Fibroblast of lung (primary cell): ENCODE results near the gene ANKRD28. TPM values are rescaled to one million over a fixed set of nuclear protein-coding genes. Genes with fewer than 3 reads are reported as not detected.

ENCODE experiments used
- DNase-seq, 2 donors: peaks; one replicate each; pipeline versions ENCODE4 v3.0.0 to v3.0.0-alpha.2; 2010; ENCODE audit warnings: low read depth in 2 of 2
- H2AFZ ChIP-seq: 2 replicates; pipeline ENCODE4 v1.5.1; 2012; ENCODE audit warnings: low read length, control low read depth, inconsistent platforms
- H3K27ac ChIP-seq: 2 replicates; pipeline ENCODE4 v1.5.1; 2011; ENCODE audit warnings: low read length, control low read depth; ENCODE audit not compliant: insufficient read depth
- H3K27me3 ChIP-seq: 2 replicates; pipeline ENCODE4 v1.5.1; 2011; ENCODE audit warnings: mild to moderate bottlenecking, low read length; ENCODE audit not compliant: control insufficient read depth, insufficient read depth
- H3K36me3 ChIP-seq: 2 replicates; pipeline ENCODE4 v1.5.1; 2011; ENCODE audit warnings: low read length; ENCODE audit not compliant: control insufficient read depth, insufficient read depth
- H3K4me1 ChIP-seq: 2 replicates; pipeline ENCODE4 v1.5.1; 2011; ENCODE audit warnings: low read length; ENCODE audit not compliant: control insufficient read depth, insufficient read depth; ENCODE audit errors: extremely low read depth
- H3K4me2 ChIP-seq: 2 replicates; pipeline ENCODE4 v1.5.1; 2011; ENCODE audit warnings: low read length, control low read depth; ENCODE audit not compliant: insufficient read depth; ENCODE audit errors: extremely low read depth
- H3K4me3 ChIP-seq, 4 experiments: fragments of 200-600 bp in 1 of 4; sonication (generic) in 1 of 4; replicated peaks in 1 of 4; 2 replicates each; pipeline ENCODE4 v1.5.1; 2011 to 2016; ENCODE audit warnings: low read length in 4 of 4, low read depth in 3 of 4, mild to moderate bottlenecking in 3 of 4, control low read depth in 2 of 4, inconsistent platforms in 1 of 4, mixed read lengths in 1 of 4; ENCODE audit not compliant: insufficient read depth in 1 of 4; ENCODE audit errors: control extremely low read depth in 1 of 4
- H3K79me2 ChIP-seq: 2 replicates; pipeline ENCODE4 v1.5.1; 2012; ENCODE audit warnings: mild to moderate bottlenecking, low read length, inconsistent platforms; ENCODE audit not compliant: control insufficient read depth, insufficient read depth
- H3K9ac ChIP-seq: 2 replicates; pipeline ENCODE4 v1.5.1; 2011; ENCODE audit warnings: mild to moderate bottlenecking, low read length, control low read depth; ENCODE audit not compliant: insufficient read depth
- H3K9me3 ChIP-seq: 2 replicates; pipeline ENCODE4 v1.5.1; 2012; ENCODE audit warnings: low read depth, low read length; ENCODE audit not compliant: control insufficient read depth, insufficient read depth
- H4K20me1 ChIP-seq: 2 replicates; pipeline ENCODE4 v1.5.1; 2011; ENCODE audit warnings: low read length; ENCODE audit not compliant: control insufficient read depth, insufficient read depth; ENCODE audit errors: extremely low read depth
- CTCF ChIP-seq, 2 donors: IDR thresholded peaks in 1 of 2; conservative IDR thresholded peaks in 1 of 2; 1 replicate in 1 of 2; 2 replicates in 1 of 2; pipeline ENCODE4 v1.5.1; 2011 to 2012; ENCODE audit warnings: low read length in 2 of 2, control low read depth in 1 of 2, inconsistent platforms in 1 of 2, low read depth in 1 of 2, mild to moderate bottlenecking in 1 of 2
- EZH2 ChIP-seq: IDR thresholded peaks from 2 replicates; pipeline ENCODE4 v1.5.1; 2012; ENCODE audit warnings: low read length, control low read depth, mild to moderate bottlenecking; ENCODE audit errors: missing control alignments
- polyA plus RNA-seq, 2 donors: library from polyadenylated mRNA; depleted of rRNA in 1 of 2; stranded (reverse) in 1 of 2; unstranded in 1 of 2; fragments of >200 nt; gene quantifications; 2 replicates each; pipeline ENCODE4 v1.2.1, GENCODE V29; 2011 to 2012; ENCODE audit warnings: missing spikeins in 1 of 2
- total RNA-seq: library from RNA; depleted of rRNA; stranded (reverse); fragments of >200 nt; gene quantifications from 2 replicates; pipeline ENCODE4 v1.2.1, GENCODE V29; 2014

ANKRD28 gene
- total and polyA plus RNA-seq, 2 donors (not counting 1 experiment from before 2014, with no cell fraction given) = 82.3 to 222 TPM

- TF ChIP-seq EZH2 (no peak), CTCF (conservative IDR thresholded peaks at IDR 0.05 in 1 of 2, IDR thresholded peaks at IDR 0.05 in 1 of 2; ENCODE audit: low read depth in 1 of 2, low read length in 2 of 2) (no peak)
- Histone ChIP-seq H3K9ac (no peak overlapping the region), H3K36me3 (peaks cover 13% of the 10 kb centered on the region)
Observed at GRCh38 chr3:15707779-15708178, 90.0 kb downstream of the ANKRD28 start.

GRCh38 chr3:15703346-15703745, 94.4 kb downstream of the ANKRD28 start:
- peaks cover 4% of the 10 kb centered on the region for H3K36me3 ChIP-seq
- no peak for DNase-seq
- H3K79me2 ChIP-seq = no peaks in the 10 kb centered on the region
- H3K27me3 ChIP-seq = no peaks in the 10 kb centered on the region
- H3K4me1 ChIP-seq = no peaks in the 10 kb centered on the region
- H3K9ac ChIP-seq = no peak overlapping the region
- H3K4me3 ChIP-seq = no peak overlapping the region
- H3K9me3 ChIP-seq = no peaks in the 10 kb centered on the region
- no peak overlapping the region for H3K27ac ChIP-seq
- H4K20me1 ChIP-seq = no peaks in the 10 kb centered on the region
- no peak overlapping the region for H2AFZ ChIP-seq
- TF ChIP-seq EZH2 = no peak
- TF ChIP-seq CTCF (conservative IDR thresholded peaks at IDR 0.05 in 1 of 2, IDR thresholded peaks at IDR 0.05 in 1 of 2; ENCODE audit: low read depth in 1 of 2, low read length in 2 of 2) = no peak
- no peak overlapping the region for H3K4me2 ChIP-seq

More at GRCh38 chr3:15707779-15708178, 90.0 kb downstream of the ANKRD28 start:
- Histone ChIP-seq H3K79me2 (no peaks in the 10 kb centered on the region), H3K4me3 (no peak overlapping the region), H3K4me2 (no peak overlapping the region), H3K4me1 (peaks cover 3% of the 10 kb centered on the region), H2AFZ (no peak overlapping the region), H4K20me1 (no peaks in the 10 kb centered on the region), H3K9me3 (no peaks in the 10 kb centered on the region), H3K27ac (no peak overlapping the region), H3K27me3 (no peaks in the 10 kb centered on the region)
- no peak for DNase-seq

- Histone ChIP-seq H4K20me1 (no peaks in the 10 kb centered on the region), H3K9ac (no peak overlapping the region), H3K27ac (no peak overlapping the region), H3K79me2 (no peaks in the 10 kb centered on the region), H3K27me3 (no peaks in the 10 kb centered on the region), H3K36me3 (peaks cover 4% of the 10 kb centered on the region), H2AFZ (no peak overlapping the region), H3K4me1 (no peaks in the 10 kb centered on the region), H3K9me3 (no peaks in the 10 kb centered on the region), H3K4me2 (no peak overlapping the region), H3K4me3 (no peak overlapping the region)
- TF ChIP-seq EZH2 = no peak
- no peak for TF ChIP-seq CTCF (conservative IDR thresholded peaks at IDR 0.05 in 1 of 2, IDR thresholded peaks at IDR 0.05 in 1 of 2; ENCODE audit: low read depth in 1 of 2, low read length in 2 of 2)
- DNase-seq = no peak
Observed at GRCh38 chr3:15694628-15695027, 103.2 kb downstream of the ANKRD28 start.
